HepG2 (cell line): ENCODE measurements around the gene PDK2. TPM values are rescaled to one million over a fixed set of nuclear protein-coding genes. Genes with fewer than 3 reads are reported as not detected.

Experiments
- AGO1 ChIP-seq: fragments of 200-400 bp; formaldehyde crosslinking; IDR thresholded peaks from 2 replicates; pipeline ENCODE4 v1.6.1; 2017; ENCODE audit warnings: mild to moderate bottlenecking, low read depth, low read length, moderate library complexity; ENCODE audit not compliant: poor library complexity, severe bottlenecking
- CREB1 ChIP-seq, 2 experiments: fragments of 450-650 bp in 1 of 2; IDR thresholded peaks; 2 replicates each; pipeline ENCODE4 v1.6.1; 2016 to 2017; ENCODE audit warnings: control low read depth in 1 of 2, mild to moderate bottlenecking in 1 of 2, missing compliant biosample characterization in 1 of 2, missing genetic modification characterization in 1 of 2
- KDM5B ChIP-seq: sonication (generic); formaldehyde crosslinking; IDR thresholded peaks from 2 replicates; pipeline ENCODE4 v1.4.0; 2020; ENCODE audit warnings: missing genetic modification reagents, mild to moderate bottlenecking, borderline replicate concordance
- MEIS1 ChIP-seq: sonication (generic); formaldehyde crosslinking; IDR thresholded peaks from 2 replicates; pipeline ENCODE4 v1.9.0; 2021; ENCODE audit warnings: mild to moderate bottlenecking, missing genetic modification reagents, moderate library complexity, borderline replicate concordance
- NR2F1 ChIP-seq, 2 experiments: fragments of 450-650 bp in 1 of 2; formaldehyde crosslinking in 1 of 2; IDR thresholded peaks; 2 replicates each; pipeline versions ENCODE4 v1.5.0 to v1.6.1; 2016 to 2020; ENCODE audit warnings: mild to moderate bottlenecking in 1 of 2, missing compliant biosample characterization in 1 of 2, missing genetic modification reagents in 1 of 2, moderate library complexity in 1 of 2
- NR2F2 ChIP-seq: IDR thresholded peaks from 2 replicates; pipeline ENCODE4 v1.6.1; 2012; ENCODE audit warnings: low read depth, inconsistent platforms, borderline replicate concordance
- NR2F6 ChIP-seq, 2 experiments: IDR thresholded peaks; 2 replicates each; pipeline ENCODE4 v1.6.1; 2016; ENCODE audit warnings: antibody characterized with exemption in 1 of 2, mild to moderate bottlenecking in 1 of 2
- SPEN ChIP-seq: sonication (generic); formaldehyde crosslinking; IDR thresholded peaks from 2 replicates; pipeline ENCODE4 v1.5.1; 2020; ENCODE audit warnings: low read depth, mild to moderate bottlenecking, missing genetic modification reagents
- TAF15 ChIP-seq: fragments of 200-400 bp; formaldehyde crosslinking; IDR thresholded peaks from one replicate; pipeline ENCODE4 v1.6.1; 2018; ENCODE audit warnings: mild to moderate bottlenecking, low read depth, low read length; ENCODE audit not compliant: poor library complexity, severe bottlenecking
- ZFYVE20 ChIP-seq: sonication (generic); formaldehyde crosslinking; IDR thresholded peaks from 2 replicates; pipeline ENCODE4 v1.8.0; 2023; ENCODE audit warnings: low read depth, mild to moderate bottlenecking, moderate library complexity, missing genetic modification reagents, borderline replicate concordance
- ZNF44 ChIP-seq: sonication (generic); formaldehyde crosslinking; IDR thresholded peaks from 2 replicates; pipeline ENCODE4 v1.5.1; 2020; ENCODE audit warnings: mild to moderate bottlenecking, missing genetic modification reagents
- ZNF616 ChIP-seq: sonication (generic); formaldehyde crosslinking; IDR thresholded peaks from 2 replicates; pipeline ENCODE4 v1.5.0; 2020; ENCODE audit warnings: low read depth, mild to moderate bottlenecking, missing genetic modification reagents
- ZNF781 ChIP-seq: sonication (generic); formaldehyde crosslinking; IDR thresholded peaks from 2 replicates; pipeline ENCODE4 v1.5.1; 2020; ENCODE audit warnings: borderline replicate concordance, mild to moderate bottlenecking, missing genetic modification reagents; ENCODE audit errors: not compliant biosample characterization
- polyA plus RNA-seq, 8 experiments: library from polyadenylated mRNA; depleted of rRNA in 3 of 8; stranded (reverse) in 7 of 8; unstranded in 1 of 8; fragments of >200 nt; fragmentation: Illumina TruSeq in 4 of 8; extraction: Trizol in 4 of 8; gene quantifications; 2 replicates each; pipeline versions ENCODE4 v1.2.1 to v1.2.3, GENCODE V29; 2011 to 2016; ENCODE audit warnings: low read depth in 4 of 8, missing spikeins in 1 of 8, mixed read lengths in 1 of 8; ENCODE audit not compliant: insufficient read depth in 1 of 8
- total RNA-seq, 5 experiments: library from RNA; depleted of rRNA; stranded (reverse); fragments of >200 nt; fragmentation: Illumina TruSeq; extraction: Trizol; gene quantifications; 2 replicates each; pipeline ENCODE4 v1.2.3, GENCODE V29; 2016; ENCODE audit warnings: low read depth in 1 of 5
- TF ChIP-seq, protein P1 (sequence below): sonication (generic); formaldehyde crosslinking; IDR thresholded peaks from 2 replicates; pipeline ENCODE4 v1.9.0; 2021; ENCODE audit warnings: missing genetic modification reagents, borderline replicate concordance
- TF ChIP-seq, protein P2 (sequence below): sonication (generic); formaldehyde crosslinking; IDR thresholded peaks from 2 replicates; pipeline ENCODE4 v1.5.1; 2020; ENCODE audit warnings: mild to moderate bottlenecking, missing genetic modification reagents, moderate library complexity
- TF ChIP-seq, protein P3 (sequence below): IDR thresholded peaks from 2 replicates; pipeline ENCODE4 v1.6.1; 2016; ENCODE audit warnings: low read depth, missing genetic modification reagents, missing compliant biosample characterization

The PDK2 gene
- total and polyA plus RNA-seq, 2 of the 13 experiments (the other 11 are each of a cell fraction or from before 2014, with no cell fraction given) = 18.5 to 59.7 TPM

DNA sequence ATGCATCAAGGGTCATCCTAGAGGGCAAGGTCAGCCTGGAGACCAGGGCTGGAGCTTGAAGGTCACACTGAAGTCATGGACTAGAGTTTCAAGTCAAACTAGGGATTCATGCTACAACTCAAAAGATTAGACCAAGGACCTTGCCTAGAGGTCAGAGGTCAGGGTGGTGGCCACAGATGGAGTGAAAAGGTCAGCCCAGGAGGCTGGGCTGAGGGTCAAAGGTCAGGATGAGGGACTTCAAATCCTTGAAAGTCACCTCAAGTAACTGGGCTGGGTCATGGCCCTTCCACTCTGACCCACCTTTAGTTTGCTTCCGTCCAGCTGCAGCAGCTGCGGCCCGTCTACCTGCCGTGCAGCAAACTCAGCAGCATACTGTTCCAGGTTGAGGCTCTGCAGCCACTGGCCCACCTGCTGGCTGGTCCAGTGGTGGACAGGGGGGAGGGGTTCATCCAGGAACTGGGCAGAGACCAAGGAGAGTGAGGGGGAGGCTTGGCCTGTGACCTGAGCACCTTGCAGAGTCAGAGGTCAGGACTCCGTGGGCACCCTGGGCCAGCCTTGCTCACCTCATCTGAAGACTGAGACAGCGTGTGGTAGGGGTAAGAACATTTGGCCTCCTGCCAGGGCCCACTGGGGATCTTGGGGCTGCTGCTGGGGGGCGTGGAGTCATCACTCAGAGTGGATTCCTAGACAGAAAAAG, 18.6 kb downstream of the PDK2 start (continued):
- TF ChIP-seq KDM5B (CRISPR knock-in tag) (0 out of 2 replicates have a peak, but pooled peaks have one; percentile 44), ZNF781 (CRISPR knock-in tag) (peak; percentile 54), NR2F6 (IDR thresholded peaks at IDR 0.05) (peak; percentile 91), NR2F6 (CRISPR knock-in tag; IDR thresholded peaks at IDR 0.05) (peak; percentile 85), NR2F1 (CRISPR knock-in tag; IDR thresholded peaks at IDR 0.05) (peak; percentile 39 to 89; a peak in 3 of 4 replicates), ZNF44 (no peak), MEIS1 (CRISPR knock-in tag) (no peak), TAF15 (no peak), CREB1 (IDR thresholded peaks at IDR 0.05) (no peak), CREB1 (CRISPR knock-in tag; IDR thresholded peaks at IDR 0.05) (no peak), ZFYVE20 (CRISPR knock-in tag) (no peak), SPEN (CRISPR knock-in tag) (0 out of 2 replicates have a peak, but pooled peaks have one; percentile 7), ZNF616 (no peak), NR2F2 (peak; percentile 65), AGO1 (peak; percentile 75)
- TF ChIP-seq, protein P1, sequence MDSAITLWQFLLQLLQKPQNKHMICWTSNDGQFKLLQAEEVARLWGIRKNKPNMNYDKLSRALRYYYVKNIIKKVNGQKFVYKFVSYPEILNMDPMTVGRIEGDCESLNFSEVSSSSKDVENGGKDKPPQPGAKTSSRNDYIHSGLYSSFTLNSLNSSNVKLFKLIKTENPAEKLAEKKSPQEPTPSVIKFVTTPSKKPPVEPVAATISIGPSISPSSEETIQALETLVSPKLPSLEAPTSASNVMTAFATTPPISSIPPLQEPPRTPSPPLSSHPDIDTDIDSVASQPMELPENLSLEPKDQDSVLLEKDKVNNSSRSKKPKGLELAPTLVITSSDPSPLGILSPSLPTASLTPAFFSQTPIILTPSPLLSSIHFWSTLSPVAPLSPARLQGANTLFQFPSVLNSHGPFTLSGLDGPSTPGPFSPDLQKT = no peak
- TF ChIP-seq, protein P2, sequence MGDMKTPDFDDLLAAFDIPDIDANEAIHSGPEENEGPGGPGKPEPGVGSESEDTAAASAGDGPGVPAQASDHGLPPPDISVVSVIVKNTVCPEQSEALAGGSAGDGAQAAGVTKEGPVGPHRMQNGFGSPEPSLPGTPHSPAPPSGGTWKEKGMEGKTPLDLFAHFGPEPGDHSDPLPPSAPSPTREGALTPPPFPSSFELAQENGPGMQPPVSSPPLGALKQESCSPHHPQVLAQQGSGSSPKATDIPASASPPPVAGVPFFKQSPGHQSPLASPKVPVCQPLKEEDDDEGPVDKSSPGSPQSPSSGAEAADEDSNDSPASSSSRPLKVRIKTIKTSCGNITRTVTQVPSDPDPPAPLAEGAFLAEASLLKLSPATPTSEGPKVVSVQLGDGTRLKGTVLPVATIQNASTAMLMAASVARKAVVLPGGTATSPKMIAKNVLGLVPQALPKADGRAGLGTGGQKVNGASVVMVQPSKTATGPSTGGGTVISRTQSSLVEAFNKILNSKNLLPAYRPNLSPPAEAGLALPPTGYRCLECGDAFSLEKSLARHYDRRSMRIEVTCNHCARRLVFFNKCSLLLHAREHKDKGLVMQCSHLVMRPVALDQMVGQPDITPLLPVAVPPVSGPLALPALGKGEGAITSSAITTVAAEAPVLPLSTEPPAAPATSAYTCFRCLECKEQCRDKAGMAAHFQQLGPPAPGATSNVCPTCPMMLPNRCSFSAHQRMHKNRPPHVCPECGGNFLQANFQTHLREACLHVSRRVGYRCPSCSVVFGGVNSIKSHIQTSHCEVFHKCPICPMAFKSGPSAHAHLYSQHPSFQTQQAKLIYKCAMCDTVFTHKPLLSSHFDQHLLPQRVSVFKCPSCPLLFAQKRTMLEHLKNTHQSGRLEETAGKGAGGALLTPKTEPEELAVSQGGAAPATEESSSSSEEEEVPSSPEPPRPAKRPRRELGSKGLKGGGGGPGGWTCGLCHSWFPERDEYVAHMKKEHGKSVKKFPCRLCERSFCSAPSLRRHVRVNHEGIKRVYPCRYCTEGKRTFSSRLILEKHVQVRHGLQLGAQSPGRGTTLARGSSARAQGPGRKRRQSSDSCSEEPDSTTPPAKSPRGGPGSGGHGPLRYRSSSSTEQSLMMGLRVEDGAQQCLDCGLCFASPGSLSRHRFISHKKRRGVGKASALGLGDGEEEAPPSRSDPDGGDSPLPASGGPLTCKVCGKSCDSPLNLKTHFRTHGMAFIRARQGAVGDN (CRISPR knock-in tag) = peak; percentile 51
- TF ChIP-seq, protein P3, sequence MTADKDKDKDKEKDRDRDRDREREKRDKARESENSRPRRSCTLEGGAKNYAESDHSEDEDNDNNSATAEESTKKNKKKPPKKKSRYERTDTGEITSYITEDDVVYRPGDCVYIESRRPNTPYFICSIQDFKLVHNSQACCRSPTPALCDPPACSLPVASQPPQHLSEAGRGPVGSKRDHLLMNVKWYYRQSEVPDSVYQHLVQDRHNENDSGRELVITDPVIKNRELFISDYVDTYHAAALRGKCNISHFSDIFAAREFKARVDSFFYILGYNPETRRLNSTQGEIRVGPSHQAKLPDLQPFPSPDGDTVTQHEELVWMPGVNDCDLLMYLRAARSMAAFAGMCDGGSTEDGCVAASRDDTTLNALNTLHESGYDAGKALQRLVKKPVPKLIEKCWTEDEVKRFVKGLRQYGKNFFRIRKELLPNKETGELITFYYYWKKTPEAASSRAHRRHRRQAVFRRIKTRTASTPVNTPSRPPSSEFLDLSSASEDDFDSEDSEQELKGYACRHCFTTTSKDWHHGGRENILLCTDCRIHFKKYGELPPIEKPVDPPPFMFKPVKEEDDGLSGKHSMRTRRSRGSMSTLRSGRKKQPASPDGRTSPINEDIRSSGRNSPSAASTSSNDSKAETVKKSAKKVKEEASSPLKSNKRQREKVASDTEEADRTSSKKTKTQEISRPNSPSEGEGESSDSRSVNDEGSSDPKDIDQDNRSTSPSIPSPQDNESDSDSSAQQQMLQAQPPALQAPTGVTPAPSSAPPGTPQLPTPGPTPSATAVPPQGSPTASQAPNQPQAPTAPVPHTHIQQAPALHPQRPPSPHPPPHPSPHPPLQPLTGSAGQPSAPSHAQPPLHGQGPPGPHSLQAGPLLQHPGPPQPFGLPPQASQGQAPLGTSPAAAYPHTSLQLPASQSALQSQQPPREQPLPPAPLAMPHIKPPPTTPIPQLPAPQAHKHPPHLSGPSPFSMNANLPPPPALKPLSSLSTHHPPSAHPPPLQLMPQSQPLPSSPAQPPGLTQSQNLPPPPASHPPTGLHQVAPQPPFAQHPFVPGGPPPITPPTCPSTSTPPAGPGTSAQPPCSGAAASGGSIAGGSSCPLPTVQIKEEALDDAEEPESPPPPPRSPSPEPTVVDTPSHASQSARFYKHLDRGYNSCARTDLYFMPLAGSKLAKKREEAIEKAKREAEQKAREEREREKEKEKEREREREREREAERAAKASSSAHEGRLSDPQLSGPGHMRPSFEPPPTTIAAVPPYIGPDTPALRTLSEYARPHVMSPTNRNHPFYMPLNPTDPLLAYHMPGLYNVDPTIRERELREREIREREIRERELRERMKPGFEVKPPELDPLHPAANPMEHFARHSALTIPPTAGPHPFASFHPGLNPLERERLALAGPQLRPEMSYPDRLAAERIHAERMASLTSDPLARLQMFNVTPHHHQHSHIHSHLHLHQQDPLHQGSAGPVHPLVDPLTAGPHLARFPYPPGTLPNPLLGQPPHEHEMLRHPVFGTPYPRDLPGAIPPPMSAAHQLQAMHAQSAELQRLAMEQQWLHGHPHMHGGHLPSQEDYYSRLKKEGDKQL = no peak
